GM18505 (cell line): ENCODE measurements around the gene C11orf68.
"Not testable (repeated sequence)": the region's sequence is repeated elsewhere in the genome, so short reads cannot be mapped to it uniquely, and the experiment has no call there.

Experiments
- ATAC-seq: cut with Tn5 transposase; IDR thresholded peaks from one replicate; pipeline ENCODE4 v1.9.1; 2021; ENCODE audit not compliant: unreplicated experiment
- POLR2A ChIP-seq: IDR thresholded peaks from 4 replicates; pipeline ENCODE4 v1.6.1; 2011; ENCODE audit warnings: borderline replicate concordance; ENCODE audit not compliant: insufficient read depth, insufficient read length; ENCODE audit errors: extremely low read depth

C11orf68 gene

GRCh38 chr11:65952052-65952521, 33.2 kb upstream of the C11orf68 start:
- no peak for ATAC-seq
- TF ChIP-seq POLR2A, result no peak

- ATAC-seq, result not testable (repeated sequence)
Measured at GRCh38 chr11:65951641-65952040, 32.8 kb upstream of the C11orf68 start.

- ATAC-seq, result not testable (repeated sequence)
Measured at GRCh38 chr11:65950711-65951110, 31.8 kb upstream of the C11orf68 start.

GRCh38 chr11:65947603-65948125, 28.8 kb upstream of the C11orf68 start:
- TF ChIP-seq POLR2A, result no peak
- no peak for ATAC-seq

GRCh38 chr11:65947133-65947532, 28.3 kb upstream of the C11orf68 start:
- no peak for TF ChIP-seq POLR2A
- ATAC-seq, result no peak

GRCh38 chr11:65946655-65947054, 27.8 kb upstream of the C11orf68 start:
- TF ChIP-seq POLR2A, result no peak
- no peak for ATAC-seq

GRCh38 chr11:65945941-65946558, 27.2 kb upstream of the C11orf68 start:
- no peak for ATAC-seq
- TF ChIP-seq POLR2A, result no peak

GRCh38 chr11:65945430-65945911, 26.6 kb upstream of the C11orf68 start, which contains the start of gene TSGA10IP:
TSS of gene TSGA10IP (plus strand) at chr11:65945480. CDS start at chr11:65945676, 196 bp downstream.
- ATAC-seq, result no peak
- no peak for TF ChIP-seq POLR2A

GRCh38 chr11:65944767-65945166, 25.9 kb upstream of the C11orf68 start:
- no peak for TF ChIP-seq POLR2A
- no peak for ATAC-seq

GRCh38 chr11:65944191-65944590, 25.3 kb upstream of the C11orf68 start:
- TF ChIP-seq POLR2A, result no peak
- ATAC-seq, result no peak

GRCh38 chr11:65942531-65942930, 23.7 kb upstream of the C11orf68 start:
- TF ChIP-seq POLR2A, result no peak
- ATAC-seq, result no peak

GRCh38 chr11:65941720-65942310, 23.0 kb upstream of the C11orf68 start:
- ATAC-seq, result no peak

GRCh38 chr11:65937766-65938165, 18.9 kb upstream of the C11orf68 start:
- TF ChIP-seq POLR2A, result no peak
- ATAC-seq, result no peak

More at GRCh38 chr11:65941720-65942310, 23.0 kb upstream of the C11orf68 start:
- no peak for TF ChIP-seq POLR2A

- ATAC-seq, result no peak
- no peak for TF ChIP-seq POLR2A
Measured at GRCh38 chr11:65934014-65934413, 15.2 kb upstream of the C11orf68 start.
